Tibial artery (tissue), 4 donors: ENCODE measurements around the gene SLIT3.

ENCODE experiments used
- DNase-seq, 2 donors: peaks; one replicate each; pipeline ENCODE4 v3.0.0-alpha.2; 2019
- H3K27ac ChIP-seq, 2 donors: fragments of 200-600 bp; sonication (generic) in 1 of 2; 1 replicate in 1 of 2; 2 replicates in 1 of 2; pipeline ENCODE4 v1.5.1; 2018 to 2019; ENCODE audit warnings: mild to moderate bottlenecking in 1 of 2
- H3K27me3 ChIP-seq, 2 donors: fragments of 200-600 bp; sonication (generic) in 1 of 2; one replicate each; pipeline versions ENCODE4 v1.5.1 to v1.6.0; 2016 to 2019
- H3K36me3 ChIP-seq, 3 donors: fragments of 200-600 bp; sonication (generic) in 2 of 3; one replicate each; pipeline ENCODE4 v1.5.1; 2016 to 2019; ENCODE audit warnings: mild to moderate bottlenecking in 2 of 3
- H3K4me1 ChIP-seq, 4 donors: fragments of 200-600 bp; sonication (generic) in 2 of 4; 1 replicate in 3 of 4; 2 replicates in 1 of 4; pipeline ENCODE4 v1.5.1; 2016 to 2019
- H3K4me3 ChIP-seq, 2 donors: fragments of 200-600 bp; sonication (generic) in 1 of 2; 1 replicate in 1 of 2; 2 replicates in 1 of 2; pipeline ENCODE4 v1.5.1; 2018 to 2019; ENCODE audit warnings: mild to moderate bottlenecking in 2 of 2
- H3K9me3 ChIP-seq, 3 donors: fragments of 200-600 bp; sonication (generic) in 1 of 3; one replicate each; pipeline ENCODE4 v1.5.1; 2016 to 2019
- intact Hi-C: fragments of 100-400 bp; cut with DNase I; formaldehyde crosslinking; loops from one replicate; pipeline ENCODE4 v1.15.0; 2023; ENCODE audit warnings: low total_unique reads
- TF ChIP-seq, protein P1 (sequence below), 2 experiments: fragments of 200-600 bp in 1 of 2; fragments of 450-650 bp in 1 of 2; IDR thresholded peaks; one replicate each; pipeline ENCODE4 v1.5.1; 2017 to 2019; ENCODE audit warnings: antibody characterized with exemption in 2 of 2, mild to moderate bottlenecking in 1 of 2, moderate library complexity in 1 of 2

Gene SLIT3

DNA sequence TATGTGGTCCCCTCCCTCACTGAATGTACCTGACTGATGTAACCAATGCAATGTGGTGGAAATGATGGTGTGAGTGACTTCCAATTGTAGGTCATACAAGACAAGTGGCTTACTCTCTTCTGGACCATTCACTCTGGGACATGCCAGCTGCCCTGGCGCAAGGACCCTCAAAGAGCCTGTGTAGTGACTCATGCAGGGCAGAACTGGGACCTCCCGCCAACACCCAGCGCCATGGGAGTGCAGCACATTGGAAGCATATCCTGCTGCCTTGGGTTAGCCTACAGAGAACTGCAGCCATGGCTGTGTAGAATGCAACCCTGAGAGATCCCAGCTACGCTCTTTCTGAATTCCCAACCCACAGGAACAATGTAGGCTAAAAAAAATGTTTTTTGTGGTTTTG lies 631.8 kb downstream of the SLIT3 start:
- H3K4me3 ChIP-seq = no peak overlapping the region
- TF ChIP-seq, protein P1, sequence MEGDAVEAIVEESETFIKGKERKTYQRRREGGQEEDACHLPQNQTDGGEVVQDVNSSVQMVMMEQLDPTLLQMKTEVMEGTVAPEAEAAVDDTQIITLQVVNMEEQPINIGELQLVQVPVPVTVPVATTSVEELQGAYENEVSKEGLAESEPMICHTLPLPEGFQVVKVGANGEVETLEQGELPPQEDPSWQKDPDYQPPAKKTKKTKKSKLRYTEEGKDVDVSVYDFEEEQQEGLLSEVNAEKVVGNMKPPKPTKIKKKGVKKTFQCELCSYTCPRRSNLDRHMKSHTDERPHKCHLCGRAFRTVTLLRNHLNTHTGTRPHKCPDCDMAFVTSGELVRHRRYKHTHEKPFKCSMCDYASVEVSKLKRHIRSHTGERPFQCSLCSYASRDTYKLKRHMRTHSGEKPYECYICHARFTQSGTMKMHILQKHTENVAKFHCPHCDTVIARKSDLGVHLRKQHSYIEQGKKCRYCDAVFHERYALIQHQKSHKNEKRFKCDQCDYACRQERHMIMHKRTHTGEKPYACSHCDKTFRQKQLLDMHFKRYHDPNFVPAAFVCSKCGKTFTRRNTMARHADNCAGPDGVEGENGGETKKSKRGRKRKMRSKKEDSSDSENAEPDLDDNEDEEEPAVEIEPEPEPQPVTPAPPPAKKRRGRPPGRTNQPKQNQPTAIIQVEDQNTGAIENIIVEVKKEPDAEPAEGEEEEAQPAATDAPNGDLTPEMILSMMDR (IDR thresholded peaks at IDR 0.05) = no peak
- intact Hi-C loops = no loop called here
- H3K36me3 ChIP-seq = peaks cover 13 to 75% (median 60%) of the 10 kb centered on the region in 3 donors
- H3K27ac ChIP-seq = no peak overlapping the region
- no peaks in the 10 kb centered on the region for H3K27me3 ChIP-seq
- peak in 1 of 2 donors; percentile 44 for DNase-seq
- H3K4me1 ChIP-seq = no peaks in the 10 kb centered on the region
- no peaks in the 10 kb centered on the region for H3K9me3 ChIP-seq

DNA sequence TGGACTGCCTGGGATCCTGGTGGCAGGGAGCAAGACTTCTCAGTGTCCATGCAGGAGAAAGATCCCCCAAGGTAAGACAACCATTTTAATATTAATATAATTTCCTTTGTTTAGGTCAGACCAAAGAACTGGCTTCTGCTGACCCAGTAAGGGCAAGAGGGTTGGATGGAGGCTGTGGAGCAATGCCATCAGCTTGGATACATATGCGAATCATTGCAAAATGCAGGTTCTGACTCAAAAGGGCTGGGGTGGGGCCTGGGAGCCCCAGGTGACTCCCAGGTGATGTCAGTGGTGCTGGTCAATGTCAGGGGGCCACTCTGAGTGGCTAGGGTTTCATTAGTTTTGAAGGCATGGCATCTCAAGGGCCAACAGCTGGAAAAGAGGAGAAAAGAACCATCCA lies 632.9 kb downstream of the SLIT3 start:
- Histone ChIP-seq H3K36me3 (peaks cover 13 to 81% (median 60%) of the 10 kb centered on the region in 3 donors), H3K9me3 (no peaks in the 10 kb centered on the region), H3K4me3 (no peak overlapping the region), H3K27ac (no peak overlapping the region), H3K27me3 (no peaks in the 10 kb centered on the region), H3K4me1 (no peaks in the 10 kb centered on the region)
- peak in 1 of 2 donors; percentile 34 for DNase-seq
- intact Hi-C loops = no loop called here
- TF ChIP-seq, protein P1 (IDR thresholded peaks at IDR 0.05) = no peak

GRCh38 chr5:168667301-168667840 lies 633.6 kb downstream of the SLIT3 start:
- intact Hi-C loops = no loop called here
- H3K27me3 ChIP-seq = no peaks in the 10 kb centered on the region
- no peaks in the 10 kb centered on the region for H3K9me3 ChIP-seq
- H3K4me1 ChIP-seq = no peaks in the 10 kb centered on the region
- peaks cover 13 to 73% (median 53%) of the 10 kb centered on the region in 3 donors for H3K36me3 ChIP-seq
- H3K4me3 ChIP-seq = no peak overlapping the region
- TF ChIP-seq, protein P1 (IDR thresholded peaks at IDR 0.05) = no peak
- H3K27ac ChIP-seq = no peak overlapping the region
- peak in 1 of 2 donors; percentile 46 for DNase-seq

DNA sequence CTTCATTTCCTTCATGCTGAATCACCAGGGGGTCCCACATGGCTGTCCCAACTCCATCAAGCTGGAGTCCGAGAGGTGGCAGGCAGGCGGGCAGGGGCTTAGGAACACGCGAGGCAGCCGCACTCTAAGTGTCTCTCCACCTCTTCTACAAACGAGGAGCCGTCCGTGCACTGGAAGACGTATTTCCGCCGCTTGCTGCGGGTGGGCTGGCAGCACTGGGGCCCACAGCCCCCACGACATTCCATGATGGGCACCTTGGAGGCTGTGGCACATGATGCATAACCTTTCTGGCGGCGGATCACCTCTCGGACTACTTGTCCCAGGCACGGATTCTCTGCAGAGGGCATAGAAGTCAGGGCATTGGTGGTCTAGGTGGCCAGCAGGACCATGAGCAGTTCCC lies 634.6 kb downstream of the SLIT3 start:
- intact Hi-C loops = no loop called here
- Histone ChIP-seq H3K27me3 (no peaks in the 10 kb centered on the region), H3K4me3 (no peak overlapping the region), H3K36me3 (peaks cover 13 to 66% (median 52%) of the 10 kb centered on the region in 3 donors), H3K9me3 (no peaks in the 10 kb centered on the region), H3K4me1 (no peaks in the 10 kb centered on the region), H3K27ac (no peak overlapping the region)
- peak in 1 of 2 donors; percentile 51 for DNase-seq
- TF ChIP-seq, protein P1 (IDR thresholded peaks at IDR 0.05) = no peak

DNA sequence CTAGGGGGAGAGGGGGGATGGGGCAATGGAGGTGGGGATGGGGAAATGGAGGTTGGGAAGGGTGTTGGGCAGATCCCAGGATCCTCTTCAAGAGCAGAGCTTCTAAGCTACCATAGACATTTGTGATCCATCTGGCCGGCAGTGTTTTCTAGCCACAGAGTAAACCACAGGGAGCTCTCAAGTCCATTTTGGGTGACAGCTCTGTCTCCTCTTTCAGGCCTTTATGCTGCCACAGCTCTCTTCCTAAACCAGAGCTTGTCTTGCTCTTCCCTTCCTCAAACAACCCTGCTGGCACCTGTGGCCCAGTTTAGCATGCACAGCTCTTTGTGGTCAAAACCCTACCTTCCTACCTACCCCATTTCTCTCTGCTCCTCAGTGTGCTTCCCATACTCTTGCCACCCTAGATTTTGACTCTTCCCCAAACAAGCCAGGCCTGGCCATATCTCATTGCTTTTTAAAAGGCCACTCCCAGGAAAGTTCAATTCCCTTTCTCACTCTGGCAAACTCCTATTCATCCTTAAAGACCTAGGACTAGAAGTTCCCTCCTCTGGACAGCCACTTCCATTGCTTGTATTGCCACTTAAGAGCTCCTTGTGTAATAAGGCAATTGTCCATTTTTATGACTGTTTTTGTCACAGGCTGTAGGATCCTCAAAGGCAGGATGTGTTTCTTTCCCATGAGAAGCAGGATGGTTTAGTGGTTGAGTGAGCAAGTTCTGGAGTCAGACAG lies 637.5 kb downstream of the SLIT3 start:
- no peak for DNase-seq
- Histone ChIP-seq H3K9me3 (no peaks in the 10 kb centered on the region), H3K4me3 (no peak overlapping the region), H3K36me3 (peaks cover 0 to 42% (median 28%) of the 10 kb centered on the region in 3 donors), H3K4me1 (no peaks in the 10 kb centered on the region), H3K27ac (no peak overlapping the region), H3K27me3 (no peaks in the 10 kb centered on the region)
- TF ChIP-seq, protein P1 (IDR thresholded peaks at IDR 0.05) = no peak
- intact Hi-C loops = no loop called here
